Middle frontal gyrus (tissue), 1 donor: Measurements from ENCODE around the gene COG1.

Source experiments
- DNase-seq: peaks from one replicate; pipeline ENCODE4 v3.0.0-alpha.2; 2015; ENCODE audit warnings: low spot score; ENCODE audit errors: extremely low spot score

The COG1 gene

DNA sequence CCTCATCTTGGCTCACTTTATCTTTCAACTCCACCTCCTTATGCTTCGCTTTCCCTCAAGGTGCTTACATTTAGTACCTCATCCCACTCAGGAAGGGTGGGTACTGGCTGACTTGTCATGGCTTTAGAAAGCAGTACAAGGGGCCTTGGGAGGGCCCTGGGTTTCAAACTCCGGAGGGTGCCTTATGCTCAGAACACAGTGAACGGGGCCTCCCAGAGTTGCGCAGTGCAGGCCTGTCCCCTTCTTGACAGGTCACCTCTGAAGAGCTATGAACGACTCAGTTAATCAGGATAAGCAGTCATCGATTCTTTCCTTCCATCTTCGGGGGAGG, 6.0 kb downstream of the COG1 start:
- no peak for DNase-seq

DNA sequence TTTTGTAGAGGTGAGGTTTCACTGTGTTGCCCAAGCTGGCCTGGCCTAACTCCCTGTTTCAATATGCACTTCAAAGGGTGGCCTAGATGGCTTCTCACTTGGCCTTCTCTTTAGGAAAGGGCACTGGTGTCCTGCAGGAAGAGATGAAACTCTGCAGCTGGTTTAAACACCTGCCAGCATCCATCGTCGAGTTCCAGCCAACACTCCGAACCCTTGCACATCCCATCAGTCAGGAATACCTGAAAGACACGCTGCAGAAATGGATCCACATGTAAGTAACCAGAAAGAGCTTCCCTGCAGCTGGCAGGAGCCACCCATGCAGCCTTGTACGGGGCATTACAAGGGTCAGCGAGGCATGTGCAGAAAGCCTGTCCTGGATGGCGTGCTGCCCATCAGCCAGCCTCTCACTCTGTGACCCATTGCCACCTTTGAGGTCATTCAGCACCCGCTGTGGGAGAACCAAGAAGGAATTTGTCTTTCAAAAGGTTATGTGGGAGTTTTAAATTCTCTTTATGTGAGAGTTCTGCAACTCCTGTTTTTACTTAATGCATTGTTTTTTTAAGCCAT, 7.0 kb downstream of the COG1 start:
- no peak for DNase-seq

DNA sequence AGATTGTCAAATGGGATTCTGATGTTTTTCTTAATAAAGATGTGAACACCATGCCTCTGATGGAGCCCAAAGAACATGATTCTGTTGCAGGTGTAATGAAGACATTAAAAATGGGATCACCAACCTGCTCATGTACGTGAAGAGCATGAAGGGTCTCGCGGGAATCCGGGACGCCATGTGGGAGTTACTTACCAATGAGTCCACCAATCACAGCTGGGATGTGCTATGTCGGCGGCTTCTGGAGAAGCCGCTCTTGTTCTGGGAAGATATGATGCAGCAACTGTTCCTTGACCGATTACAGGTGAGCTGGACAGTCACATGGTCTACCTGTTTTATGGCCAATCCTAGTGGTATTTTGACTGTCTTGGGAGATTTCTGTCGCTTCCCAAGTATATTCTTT, 7.6 kb downstream of the COG1 start:
- no peak for DNase-seq

DNA sequence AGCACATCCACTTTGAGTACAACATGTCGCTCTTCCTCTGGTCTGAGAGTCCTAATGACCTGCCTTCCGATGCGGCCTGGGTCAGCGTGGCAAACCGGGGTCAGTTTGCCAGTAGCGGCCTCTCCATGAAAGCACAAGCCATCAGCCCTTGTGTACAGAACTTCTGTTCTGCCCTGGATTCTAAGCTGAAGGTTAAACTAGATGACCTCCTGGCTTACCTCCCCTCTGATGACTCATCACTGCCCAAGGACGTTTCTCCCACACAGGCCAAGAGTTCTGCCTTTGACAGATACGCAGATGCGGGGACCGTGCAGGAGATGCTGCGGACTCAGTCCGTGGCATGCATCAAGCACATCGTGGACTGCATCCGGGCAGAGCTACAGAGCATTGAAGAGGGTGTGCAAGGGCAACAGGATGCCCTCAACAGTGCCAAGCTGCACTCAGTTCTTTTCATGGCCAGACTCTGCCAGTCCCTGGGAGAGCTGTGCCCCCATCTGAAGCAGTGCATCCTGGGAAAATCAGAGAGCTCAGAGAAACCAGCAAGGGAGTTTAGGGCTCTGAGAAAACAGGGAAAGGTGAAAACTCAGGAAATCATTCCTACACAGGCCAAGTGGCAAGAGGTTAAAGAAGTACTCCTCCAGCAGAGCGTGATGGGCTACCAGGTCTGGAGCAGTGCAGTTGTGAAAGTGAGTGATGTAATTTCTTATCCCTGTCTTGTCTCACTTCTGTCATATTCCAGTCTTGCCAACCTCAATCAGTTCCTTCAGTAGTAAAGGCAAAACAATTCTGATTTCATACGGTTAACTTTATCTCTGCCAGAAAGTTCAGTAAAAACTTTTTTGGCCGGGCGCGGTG, 8.6 kb downstream of the COG1 start:
- DNase-seq, result no peak

DNA sequence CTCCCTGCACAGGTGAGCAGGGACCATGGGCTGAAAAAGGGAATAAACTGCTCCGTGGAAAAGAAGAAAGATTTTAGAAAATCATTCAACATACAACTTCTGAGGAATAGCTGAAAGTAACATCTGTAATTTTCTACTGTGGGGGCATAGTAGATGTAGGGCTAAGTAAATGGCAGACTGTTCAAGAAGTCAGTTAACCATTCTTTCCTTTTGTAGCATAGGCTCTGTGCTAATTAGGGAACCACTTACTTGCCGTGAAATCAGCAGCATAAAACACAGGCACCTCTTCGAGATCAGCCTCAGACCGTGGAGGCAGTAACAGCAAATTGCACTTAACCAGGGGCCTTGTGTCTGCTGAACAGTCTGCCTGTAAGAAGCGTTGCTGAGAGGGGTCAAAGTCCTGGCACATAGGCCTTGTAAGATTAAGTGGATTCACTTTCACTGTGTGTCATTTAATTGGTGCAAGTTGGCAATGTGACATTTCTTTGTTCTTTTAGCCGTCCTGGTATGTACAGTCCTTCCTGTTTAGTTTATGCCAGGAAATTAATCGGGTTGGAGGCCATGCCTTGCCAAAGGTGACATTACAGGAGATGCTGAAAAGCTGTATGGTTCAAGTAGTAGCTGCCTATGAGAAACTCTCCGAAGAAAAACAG, 10.4 kb downstream of the COG1 start:
- DNase-seq, result no peak

DNA sequence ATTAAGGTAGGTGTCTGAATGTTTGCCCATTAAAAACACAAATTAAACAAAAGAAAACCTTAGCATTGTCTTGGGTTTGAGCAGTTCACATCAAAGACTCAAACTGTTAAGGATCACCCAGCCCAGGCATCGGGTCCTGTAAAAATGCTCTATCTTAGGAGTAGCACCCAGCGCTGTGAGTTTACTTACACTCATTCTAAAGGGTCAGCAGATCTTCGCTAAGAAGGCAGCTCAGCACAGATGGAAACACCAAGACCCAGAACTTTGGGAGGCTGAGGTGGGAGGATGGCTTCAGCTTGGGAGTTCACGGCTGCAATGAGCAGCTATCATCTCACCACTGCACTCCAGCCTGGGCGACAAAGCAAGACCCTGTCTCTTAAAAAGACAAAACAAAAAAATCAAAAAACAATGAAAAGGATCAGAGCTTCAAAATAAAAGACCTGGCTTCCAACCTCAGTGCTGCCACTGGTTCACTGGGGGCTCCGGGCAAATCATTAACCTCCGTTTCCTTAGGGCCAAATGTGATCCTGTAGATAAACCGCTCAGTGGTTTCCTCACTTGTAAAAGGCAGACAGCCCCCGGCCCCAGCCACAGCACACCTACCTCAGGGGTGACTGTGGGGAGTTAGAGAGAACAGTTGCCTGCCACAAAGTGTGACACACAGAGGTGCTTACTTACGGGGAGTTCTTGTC, 11.1 kb downstream of the COG1 start:
- DNase-seq, result no peak

DNA sequence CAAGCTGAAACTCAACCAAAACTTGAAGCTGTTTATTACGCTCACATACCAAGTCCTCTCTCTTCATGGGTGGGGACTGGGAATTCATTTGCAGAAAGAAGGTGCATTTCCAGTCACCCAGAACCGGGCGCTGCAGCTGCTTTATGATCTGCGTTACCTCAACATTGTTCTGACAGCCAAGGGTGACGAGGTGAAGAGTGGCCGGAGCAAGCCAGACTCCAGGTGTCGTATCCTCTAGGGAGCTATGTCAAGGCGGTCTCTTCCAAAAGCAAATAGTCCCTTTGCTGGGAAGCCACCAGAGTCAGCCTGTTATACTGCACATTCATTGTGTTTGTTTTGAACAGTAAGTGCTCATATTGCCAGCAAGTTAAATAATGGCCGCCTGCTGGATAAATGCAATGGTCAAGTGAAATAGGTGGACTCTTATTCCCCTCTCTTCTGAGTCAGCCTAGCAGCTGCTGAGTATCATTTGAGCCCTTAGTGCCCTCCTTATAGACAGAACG, 12.7 kb downstream of the COG1 start:
- DNase-seq, result no peak

DNA sequence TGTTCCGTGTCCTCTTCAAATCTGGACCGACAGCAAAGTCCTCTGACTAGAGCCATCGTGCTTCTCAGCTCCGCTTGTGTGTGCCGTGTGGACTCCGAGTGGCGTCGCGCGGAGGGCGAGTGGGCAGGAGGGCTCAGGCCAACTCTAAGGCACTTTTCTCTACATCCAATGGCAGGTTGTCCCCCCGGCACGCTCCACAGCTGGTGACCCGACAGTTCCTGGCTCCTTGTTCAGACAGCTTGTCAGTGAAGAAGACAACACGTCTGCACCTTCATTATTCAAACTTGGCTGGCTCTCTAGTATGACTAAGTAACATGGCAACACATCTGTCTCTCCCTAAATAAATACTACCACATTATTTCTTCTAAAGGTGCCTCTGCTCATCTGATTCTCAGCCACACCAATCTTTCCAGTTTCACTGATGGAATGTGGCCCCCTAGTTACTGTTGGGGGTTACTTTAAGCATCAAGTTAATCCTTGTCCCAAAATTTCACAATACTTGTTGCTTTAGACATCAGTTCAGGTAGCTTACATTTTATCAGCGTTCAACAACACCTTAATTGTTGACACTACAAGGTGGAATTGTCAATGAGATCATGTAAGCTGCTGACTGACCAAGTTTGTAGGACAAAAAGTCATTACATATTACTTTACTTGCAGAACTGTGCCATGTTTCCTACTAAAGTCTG, 15.4 kb downstream of the COG1 start:
- DNase-seq, result no peak

DNA sequence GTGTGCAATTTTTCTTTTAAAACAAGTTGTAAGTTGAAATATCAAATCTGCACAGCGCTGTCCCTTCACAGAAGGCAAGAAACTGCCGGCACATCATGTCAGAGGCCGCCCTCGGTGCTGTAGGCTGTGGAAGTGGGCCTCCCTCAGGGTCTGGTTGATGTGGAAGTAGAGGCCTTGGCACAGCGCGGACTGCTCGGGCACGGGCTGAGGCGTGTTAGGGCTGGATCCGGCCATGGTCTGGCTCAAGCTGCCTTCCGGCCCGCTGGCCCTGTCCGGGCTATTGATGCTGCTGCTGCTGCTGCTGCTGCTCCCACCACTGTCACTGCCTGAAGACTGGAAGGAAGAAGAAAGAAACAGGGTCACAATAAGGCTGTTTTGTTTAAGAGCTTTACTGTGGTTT, 16.6 kb downstream of the COG1 start:
- DNase-seq, result no peak

DNA sequence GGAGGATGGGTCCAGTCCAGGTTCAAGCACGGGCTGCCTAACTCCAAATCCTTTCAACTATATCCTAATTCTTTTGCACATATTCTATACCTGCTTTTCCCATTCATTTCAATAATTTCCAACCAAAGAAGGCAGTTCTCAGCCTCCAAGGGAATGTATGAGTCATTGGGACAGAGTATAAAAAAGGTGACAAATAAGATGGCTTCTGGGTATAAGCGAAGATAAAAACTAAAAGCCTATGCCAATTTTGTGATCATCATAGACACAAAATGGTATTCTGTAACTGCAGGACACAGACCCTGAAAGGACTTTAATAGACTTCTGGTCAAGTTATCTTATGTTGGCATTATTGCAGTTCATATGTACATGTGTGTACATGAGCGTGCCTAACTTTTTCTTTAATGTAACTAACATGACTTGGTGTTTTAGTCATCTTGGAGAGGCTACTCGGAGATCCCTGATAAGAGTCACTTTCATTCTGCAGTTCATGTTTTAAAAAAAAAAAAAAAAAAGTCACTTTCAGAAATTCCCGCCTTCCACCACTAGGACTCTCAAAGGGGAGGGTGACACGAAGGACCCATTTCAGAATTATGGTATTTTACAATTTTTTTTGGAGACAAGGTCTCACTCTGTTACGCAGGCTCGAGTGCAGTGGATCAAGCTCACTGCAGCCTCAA, 17.3 kb downstream of the COG1 start:
- DNase-seq, result no peak

DNA sequence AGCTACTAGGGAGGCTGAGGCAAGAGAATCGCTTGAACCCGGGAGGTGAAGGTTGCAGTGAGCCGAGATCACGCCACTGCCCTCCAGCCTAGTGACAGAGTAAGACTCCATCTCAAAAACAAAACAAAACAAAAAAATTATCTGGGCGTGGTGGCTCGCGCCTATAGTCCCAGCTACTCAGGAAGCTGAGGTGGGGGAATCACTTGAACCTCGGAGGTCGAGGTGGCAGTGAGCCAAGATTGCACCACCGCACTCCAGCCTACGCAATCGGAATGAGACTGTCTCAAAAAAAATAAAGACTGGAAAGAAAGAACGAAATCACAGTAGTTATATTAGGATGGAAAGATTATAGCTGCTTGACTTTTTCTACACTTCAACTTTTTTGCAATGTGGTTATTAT, 18.9 kb downstream of the COG1 start:
- DNase-seq, result no peak

DNA sequence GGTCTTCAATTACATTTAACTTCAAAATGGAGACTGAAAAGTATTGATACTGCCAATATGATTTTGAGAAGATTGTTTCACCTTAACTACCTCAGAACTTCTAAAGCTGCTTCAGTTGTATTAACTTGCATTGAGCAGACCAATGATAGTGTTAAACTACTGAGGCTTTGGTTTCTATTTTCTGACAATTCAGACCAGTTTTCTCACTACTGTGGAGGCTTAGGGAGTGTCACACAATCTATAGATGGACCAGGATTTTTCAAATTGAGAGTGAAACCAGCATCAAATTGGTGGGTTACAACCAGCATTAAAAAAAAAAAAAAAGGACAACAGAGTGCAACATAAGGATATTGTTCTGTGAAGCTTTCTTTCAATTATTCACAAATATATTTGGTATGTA, 21.2 kb downstream of the COG1 start:
- no peak for DNase-seq

DNA sequence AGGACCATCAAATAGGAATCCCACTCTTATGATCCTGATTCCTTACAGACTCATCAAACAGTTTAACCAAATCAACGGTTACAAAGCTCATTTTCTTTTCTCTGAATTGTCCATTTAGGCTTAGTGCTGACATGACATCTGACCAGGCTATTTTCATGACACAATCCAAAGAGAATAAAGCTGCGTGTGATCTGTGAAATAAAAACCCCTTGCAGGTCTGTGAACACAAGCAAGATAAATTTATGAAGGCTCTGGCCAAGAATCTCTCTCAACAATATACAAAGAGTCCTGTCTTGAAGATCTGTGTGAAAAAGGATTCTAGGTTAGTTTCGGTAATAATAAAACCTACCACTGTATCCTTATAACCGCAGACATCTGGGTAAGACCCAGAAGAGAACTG, 22.0 kb downstream of the COG1 start:
- DNase-seq, result no peak

DNA sequence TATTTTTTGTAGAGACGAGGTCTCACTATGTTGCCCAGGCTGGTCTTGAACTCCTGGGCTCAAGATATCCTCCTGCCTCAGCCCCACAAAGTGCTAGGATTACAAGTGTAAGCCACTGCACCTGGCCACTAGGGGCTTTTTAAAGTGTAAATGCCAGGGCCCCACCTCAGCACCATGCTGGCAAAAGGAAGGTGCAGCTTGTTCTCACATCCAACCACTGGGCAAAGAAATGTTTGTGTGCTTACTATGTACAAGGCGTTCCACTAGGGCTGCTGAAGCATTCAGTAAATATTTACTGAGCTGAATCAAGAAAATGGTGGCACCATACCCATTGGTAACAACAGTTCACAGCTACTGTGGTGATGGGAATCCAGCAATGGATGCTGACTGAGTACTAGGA, 22.6 kb downstream of the COG1 start:
- no peak for DNase-seq

DNA sequence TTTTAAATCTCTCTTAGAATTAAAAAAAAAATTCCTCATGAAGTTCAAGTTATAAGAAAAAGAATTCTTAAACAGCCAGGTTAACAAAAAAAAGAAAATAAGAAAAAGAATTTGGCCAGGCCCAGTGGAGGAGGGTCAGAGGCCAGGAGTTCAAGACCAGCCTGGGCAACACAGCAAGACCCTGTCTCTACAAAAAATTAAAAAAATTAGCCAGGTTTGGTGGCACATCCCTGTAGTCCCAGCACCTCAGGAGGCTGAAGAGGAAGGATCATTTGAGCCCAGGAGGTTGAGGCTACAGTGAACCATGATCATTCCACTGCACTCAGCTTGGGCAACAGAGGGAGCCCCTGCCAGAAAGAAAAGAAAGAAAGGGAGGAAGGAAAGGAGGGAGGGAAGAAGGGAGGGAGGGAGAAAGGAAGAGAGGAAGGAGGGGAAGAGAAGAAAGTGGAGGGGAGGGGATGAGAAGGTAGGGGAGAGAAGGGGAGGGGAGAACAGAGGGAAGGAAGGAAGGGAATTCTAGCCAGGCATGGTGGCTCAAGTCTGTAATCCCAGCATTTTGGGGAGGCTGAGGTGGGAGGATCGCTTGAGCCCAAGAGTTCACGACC, 30.9 kb downstream of the COG1 start:
- no peak for DNase-seq

DNA sequence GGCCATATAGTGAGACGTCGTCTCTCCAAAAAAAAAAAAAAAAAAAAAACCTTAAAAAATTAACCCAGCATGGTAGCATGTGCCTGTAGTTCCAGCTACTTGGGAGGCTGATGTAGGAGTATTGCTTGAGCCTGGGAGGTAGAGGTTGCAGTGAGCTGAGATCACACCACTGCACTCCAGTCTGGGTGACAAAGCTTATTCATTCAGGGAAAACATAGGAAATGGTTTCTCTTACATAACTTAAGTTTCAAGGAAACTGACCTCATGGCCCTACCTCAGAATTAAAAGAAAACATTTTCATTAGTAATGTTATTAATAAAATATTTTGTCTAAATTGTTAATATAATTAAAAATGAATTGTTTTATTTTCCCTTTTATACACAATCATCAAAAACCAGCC, 31.4 kb downstream of the COG1 start:
- no peak for DNase-seq

DNA sequence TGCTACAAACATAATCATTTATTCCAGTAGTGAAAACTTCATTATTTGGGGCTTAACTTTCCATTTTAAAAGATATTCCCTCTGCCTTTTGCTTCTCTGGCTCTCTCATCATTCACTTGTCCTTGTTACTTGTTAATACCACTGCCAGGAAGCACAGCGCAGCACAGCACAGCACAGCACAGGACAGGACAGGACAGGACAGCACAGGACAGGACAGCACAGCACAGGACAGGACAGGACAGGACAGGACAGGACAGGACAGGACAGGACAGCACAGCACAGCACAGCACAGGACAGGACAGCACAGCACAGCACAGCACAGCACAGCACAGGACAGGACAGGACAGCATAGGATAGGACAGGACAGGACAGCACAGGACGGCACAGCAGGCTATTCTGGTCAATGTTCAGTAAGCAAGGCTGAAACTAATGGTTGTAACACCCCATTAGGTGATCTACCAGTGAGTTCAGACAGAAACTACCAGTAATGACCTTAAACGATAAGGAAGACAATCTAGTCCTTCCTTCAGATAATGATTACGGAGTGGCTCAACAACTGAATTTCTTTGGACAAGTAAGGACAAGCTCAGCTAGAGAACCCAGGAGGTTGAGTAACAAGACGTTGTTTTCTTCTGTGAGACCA, 31.9 kb downstream of the COG1 start:
- DNase-seq, result no peak

DNA sequence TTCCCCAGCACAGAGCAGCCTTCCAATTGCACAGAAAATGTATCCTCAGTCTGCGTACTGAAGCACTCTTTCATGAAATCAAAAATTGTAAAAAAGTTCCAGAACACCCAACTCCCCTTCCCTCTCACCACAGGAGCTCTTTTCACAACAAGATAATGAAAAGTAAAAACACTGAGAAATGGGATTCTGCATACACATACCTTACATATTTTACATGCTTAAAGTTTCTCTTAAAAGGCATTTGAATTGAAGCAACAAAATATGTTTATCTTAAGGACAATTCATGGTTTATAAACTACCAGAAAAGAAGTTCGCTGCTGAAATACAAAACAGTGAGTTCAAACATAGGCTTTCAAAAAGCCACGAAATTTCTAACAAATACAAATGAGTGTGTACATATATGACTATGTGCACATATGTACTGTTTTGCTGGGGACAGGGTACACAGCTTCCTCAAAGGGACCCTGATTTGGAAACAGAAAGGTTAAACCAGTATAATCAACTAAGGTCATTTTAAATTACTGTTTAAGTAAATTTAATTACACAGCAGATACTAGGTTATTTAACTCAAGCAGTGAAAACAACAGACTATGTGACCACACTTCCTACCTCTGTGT, 33.8 kb downstream of the COG1 start:
- no peak for DNase-seq

DNA sequence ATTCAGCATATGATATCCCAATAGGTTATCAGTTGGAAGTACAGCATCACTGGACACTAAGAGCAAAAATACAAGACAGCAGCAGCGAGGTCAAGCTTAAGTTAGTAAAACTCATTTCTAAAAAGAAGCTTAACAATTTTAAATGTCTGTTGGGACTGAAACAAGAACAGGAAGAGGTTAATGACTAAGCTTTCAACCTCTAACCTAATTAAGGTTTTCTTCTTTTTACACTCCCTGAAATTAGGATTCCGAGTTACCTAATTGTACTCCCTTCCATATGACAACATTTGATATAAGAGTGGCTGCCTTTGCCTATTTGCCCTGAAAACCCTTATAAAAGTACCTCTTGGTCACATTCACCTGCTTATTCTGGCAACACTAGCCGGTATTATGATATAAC, 34.5 kb downstream of the COG1 start:
- DNase-seq, result no peak

DNA sequence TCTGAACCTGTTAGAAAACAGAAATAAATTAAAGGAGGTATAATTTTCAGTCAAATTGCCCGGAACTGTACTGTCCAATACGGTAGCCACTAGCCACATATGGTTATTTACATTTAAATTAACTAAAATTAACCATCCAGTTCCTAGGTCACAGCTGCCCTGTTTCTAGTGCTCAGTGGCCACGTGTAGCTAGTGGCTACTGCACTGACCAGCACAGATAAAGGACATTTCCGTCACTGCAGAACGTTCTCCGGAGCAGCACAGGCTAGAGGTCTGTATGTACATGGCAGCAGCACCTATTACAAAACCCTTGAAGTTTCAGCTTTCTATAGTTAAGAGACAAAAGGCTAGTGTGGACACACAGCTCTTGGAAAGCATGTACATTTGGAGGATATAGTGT, 35.1 kb downstream of the COG1 start:
- no peak for DNase-seq
